Mononuclear cell (primary cell): ENCODE measurements around the gene NCKAP5. TPM values are rescaled to one million over a fixed set of nuclear protein-coding genes. Genes with fewer than 3 reads are reported as not detected.
"Not testable (repeated sequence)": the region's sequence is repeated elsewhere in the genome, so short reads cannot be mapped to it uniquely, and the experiment has no call there.

Source experiments
- H3K27me3 ChIP-seq: 2 replicates; pipeline ENCODE4 v1.6.0; 2011; ENCODE audit warnings: low read length, control low read depth; ENCODE audit not compliant: insufficient read depth
- H3K4me1 ChIP-seq: 2 replicates; pipeline ENCODE4 v1.5.1; 2011; ENCODE audit warnings: mild to moderate bottlenecking, low read length, control low read depth; ENCODE audit not compliant: insufficient read depth
- H3K4me3 ChIP-seq: 2 replicates; pipeline ENCODE4 v1.5.1; 2011; ENCODE audit warnings: mild to moderate bottlenecking, low read length, moderate library complexity
- H3K9me3 ChIP-seq: 2 replicates; pipeline ENCODE4 v1.5.1; 2011; ENCODE audit warnings: low read depth, mild to moderate bottlenecking, control low read depth, low read length
- total RNA-seq: library from RNA; depleted of rRNA; stranded (reverse); fragments of >200 nt; gene quantifications from one replicate; pipeline ENCODE4 v1.2.3, GENCODE V29; 2012

The NCKAP5 gene
- total RNA-seq, 1 donor = under 0.01 TPM

- no peak overlapping the region for H3K4me3 ChIP-seq
- H3K27me3 ChIP-seq = no peaks in the 10 kb centered on the region
- H3K4me1 ChIP-seq = no peaks in the 10 kb centered on the region
- no peaks in the 10 kb centered on the region for H3K9me3 ChIP-seq
Observed at GRCh38 chr2:133248264-133248663, 320.0 kb downstream of the NCKAP5 start.

- no peak overlapping the region for H3K4me3 ChIP-seq
- no peaks in the 10 kb centered on the region for H3K27me3 ChIP-seq
- H3K4me1 ChIP-seq = no peaks in the 10 kb centered on the region
- no peaks in the 10 kb centered on the region for H3K9me3 ChIP-seq
Observed at GRCh38 chr2:133247631-133248030, 320.6 kb downstream of the NCKAP5 start.

- H3K9me3 ChIP-seq = no peaks in the 10 kb centered on the region
- no peaks in the 10 kb centered on the region for H3K27me3 ChIP-seq
- H3K4me1 ChIP-seq = no peaks in the 10 kb centered on the region
- H3K4me3 ChIP-seq = no peak overlapping the region
Observed at GRCh38 chr2:133241224-133241571, 327.1 kb downstream of the NCKAP5 start.

- H3K4me3 ChIP-seq = no peak overlapping the region
- H3K4me1 ChIP-seq = no peaks in the 10 kb centered on the region
- H3K27me3 ChIP-seq = no peaks in the 10 kb centered on the region
- H3K9me3 ChIP-seq = no peaks in the 10 kb centered on the region
Observed at GRCh38 chr2:133240491-133241223, 327.6 kb downstream of the NCKAP5 start.

DNA sequence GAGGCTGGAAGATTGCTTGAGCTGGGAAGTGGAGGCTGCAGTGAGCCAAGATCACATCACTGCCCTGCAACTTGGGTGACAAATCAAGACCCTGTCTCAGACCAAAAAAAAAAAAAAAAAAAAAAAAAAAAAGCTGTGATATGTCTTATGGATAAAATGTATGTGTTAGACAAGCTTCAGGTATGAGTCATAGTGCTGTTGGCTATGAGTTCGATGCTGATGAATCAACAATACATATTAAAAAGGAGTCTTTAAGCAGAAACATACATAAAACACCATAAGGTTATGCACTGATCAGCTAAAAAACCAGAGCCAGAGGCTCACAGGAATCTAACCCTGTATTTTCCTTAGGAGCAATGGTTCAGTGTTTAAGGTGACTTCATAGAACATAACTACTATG is 332.3 kb downstream of the NCKAP5 start:
- no peaks in the 10 kb centered on the region for H3K27me3 ChIP-seq
- H3K4me3 ChIP-seq = no peak overlapping the region
- no peaks in the 10 kb centered on the region for H3K9me3 ChIP-seq
- no peaks in the 10 kb centered on the region for H3K4me1 ChIP-seq

- Histone ChIP-seq H3K27me3 (no peaks in the 10 kb centered on the region), H3K4me1 (no peaks in the 10 kb centered on the region), H3K4me3 (no peak overlapping the region), H3K9me3 (no peaks in the 10 kb centered on the region)
Observed at GRCh38 chr2:133232556-133232955, 335.7 kb downstream of the NCKAP5 start.

DNA sequence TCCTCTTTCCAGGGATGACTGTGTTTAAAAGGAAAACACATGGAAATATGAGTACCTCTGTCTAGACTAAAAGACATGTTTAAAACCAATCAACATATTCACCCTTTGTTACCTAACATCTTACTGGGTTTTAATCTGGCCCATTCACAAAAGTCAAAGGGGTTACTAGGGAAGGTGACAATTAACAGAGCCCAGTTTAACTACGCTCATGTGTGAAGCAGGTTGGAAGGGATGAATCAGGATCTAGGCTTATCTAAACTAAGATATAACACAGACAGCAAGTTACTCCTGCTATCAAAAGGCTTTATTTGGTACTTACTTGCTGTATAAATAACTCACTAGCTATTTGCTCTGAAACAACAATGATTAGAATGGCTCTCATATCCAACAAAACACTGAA is 337.0 kb downstream of the NCKAP5 start:
- Histone ChIP-seq H3K4me1 (no peaks in the 10 kb centered on the region), H3K27me3 (no peaks in the 10 kb centered on the region), H3K4me3 (no peak overlapping the region), H3K9me3 (no peaks in the 10 kb centered on the region)

DNA sequence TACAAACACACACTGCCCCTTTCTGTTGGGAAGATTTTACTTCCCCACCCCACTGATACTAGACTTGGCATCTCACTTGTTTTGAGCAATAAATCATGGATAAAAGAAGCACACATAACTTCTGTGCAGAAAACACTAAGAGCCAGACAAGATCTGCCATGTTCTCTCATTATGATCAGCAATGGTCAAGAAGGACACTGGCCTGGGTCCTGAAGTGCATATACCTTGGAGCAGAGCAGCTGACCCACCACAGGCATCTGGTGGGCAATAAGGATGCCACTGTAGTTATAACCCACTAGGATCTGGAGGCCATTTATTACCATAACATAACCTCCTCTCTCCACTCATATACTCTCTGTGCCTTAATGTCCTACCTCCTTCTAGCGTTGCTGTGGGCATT is 338.3 kb downstream of the NCKAP5 start:
- H3K4me3 ChIP-seq = no peak overlapping the region
- no peaks in the 10 kb centered on the region for H3K9me3 ChIP-seq
- H3K27me3 ChIP-seq = no peaks in the 10 kb centered on the region
- no peaks in the 10 kb centered on the region for H3K4me1 ChIP-seq

DNA sequence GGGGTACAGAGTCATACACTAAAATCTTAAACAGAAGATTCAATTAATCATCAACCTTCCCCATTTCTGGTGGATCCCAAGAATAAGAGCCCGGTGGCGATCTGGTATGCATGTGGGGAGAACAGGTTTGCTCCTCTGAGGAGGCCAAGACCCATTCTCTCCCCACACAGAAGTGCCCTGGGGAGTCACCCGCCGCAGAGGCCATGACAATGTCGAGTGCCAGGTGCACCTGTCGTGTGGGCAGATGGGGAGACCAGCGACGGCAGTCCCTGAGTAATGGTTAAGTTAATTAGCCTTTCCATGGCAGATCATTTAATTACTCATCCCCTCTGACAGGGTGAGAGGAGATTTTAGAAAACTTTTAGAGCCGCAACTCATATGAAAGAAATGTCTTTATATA is 345.0 kb downstream of the NCKAP5 start:
- Histone ChIP-seq H3K4me3 (no peak overlapping the region), H3K27me3 (no peaks in the 10 kb centered on the region), H3K9me3 (no peaks in the 10 kb centered on the region), H3K4me1 (no peaks in the 10 kb centered on the region)

GRCh38 chr2:133221398-133221797 is 346.9 kb downstream of the NCKAP5 start:
- Histone ChIP-seq H3K4me3 (no peak overlapping the region), H3K4me1 (no peaks in the 10 kb centered on the region), H3K27me3 (no peaks in the 10 kb centered on the region), H3K9me3 (no peaks in the 10 kb centered on the region)

DNA sequence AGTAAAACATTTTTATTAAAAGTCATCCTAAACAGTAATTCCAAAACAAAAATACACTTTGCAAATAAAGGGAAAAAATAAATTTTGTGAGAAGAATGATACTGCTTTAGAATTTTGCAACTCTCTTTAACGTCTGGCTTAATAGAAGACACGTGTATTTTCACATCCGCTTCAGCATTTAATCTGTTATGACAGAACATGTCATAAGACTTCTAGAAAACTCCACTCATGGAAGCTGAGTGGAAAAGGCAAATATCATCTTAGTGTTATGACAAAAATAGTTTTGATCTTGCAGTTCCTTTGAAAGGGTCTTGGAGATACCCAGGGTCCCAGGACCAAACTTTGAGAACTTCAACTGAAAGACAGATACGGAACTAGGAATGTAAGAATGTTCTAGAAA is 350.1 kb downstream of the NCKAP5 start:
- H3K4me3 ChIP-seq = no peak overlapping the region
- no peaks in the 10 kb centered on the region for H3K4me1 ChIP-seq
- H3K27me3 ChIP-seq = no peaks in the 10 kb centered on the region
- no peaks in the 10 kb centered on the region for H3K9me3 ChIP-seq

DNA sequence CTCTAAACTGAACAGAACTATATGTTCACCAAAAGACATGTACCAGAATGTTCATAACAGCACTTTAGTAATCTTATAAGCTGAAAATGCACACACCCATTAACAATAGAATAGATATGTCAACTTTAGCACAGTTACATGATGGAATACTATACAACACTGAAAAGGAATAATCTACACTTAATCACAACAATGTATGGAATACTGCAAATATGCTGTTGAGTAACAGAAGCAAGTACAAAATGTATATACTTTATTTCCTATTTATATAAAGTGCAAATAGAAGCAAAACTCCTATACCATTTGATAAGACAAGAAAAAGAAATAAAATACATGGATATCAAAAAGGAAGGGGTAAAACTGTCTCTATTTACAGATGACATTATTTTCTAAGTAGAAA is 352.8 kb downstream of the NCKAP5 start:
- no peaks in the 10 kb centered on the region for H3K27me3 ChIP-seq
- no peaks in the 10 kb centered on the region for H3K4me1 ChIP-seq
- H3K9me3 ChIP-seq = no peaks in the 10 kb centered on the region
- H3K4me3 ChIP-seq = no peak overlapping the region

DNA sequence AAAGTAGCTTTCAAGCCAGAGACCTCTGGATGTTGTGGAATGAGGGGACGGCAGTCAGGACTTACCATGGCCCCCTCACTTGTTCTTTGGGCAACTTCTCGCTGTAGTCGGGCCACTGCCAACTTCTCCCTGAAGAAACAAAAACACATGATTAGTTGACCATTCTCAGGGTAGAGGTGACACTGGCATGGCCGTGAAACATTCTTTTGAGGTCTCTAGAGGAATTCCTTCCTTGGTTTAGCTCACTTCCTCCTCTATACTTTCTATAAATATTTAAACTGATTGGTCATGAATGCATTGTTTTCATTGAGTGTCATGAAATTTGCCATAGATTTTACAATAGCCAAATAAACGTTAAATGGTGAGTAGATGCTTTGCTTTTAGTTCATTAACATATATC is 354.6 kb downstream of the NCKAP5 start:
- Histone ChIP-seq H3K4me3 (no peak overlapping the region), H3K4me1 (no peaks in the 10 kb centered on the region), H3K27me3 (no peaks in the 10 kb centered on the region), H3K9me3 (no peaks in the 10 kb centered on the region)

DNA sequence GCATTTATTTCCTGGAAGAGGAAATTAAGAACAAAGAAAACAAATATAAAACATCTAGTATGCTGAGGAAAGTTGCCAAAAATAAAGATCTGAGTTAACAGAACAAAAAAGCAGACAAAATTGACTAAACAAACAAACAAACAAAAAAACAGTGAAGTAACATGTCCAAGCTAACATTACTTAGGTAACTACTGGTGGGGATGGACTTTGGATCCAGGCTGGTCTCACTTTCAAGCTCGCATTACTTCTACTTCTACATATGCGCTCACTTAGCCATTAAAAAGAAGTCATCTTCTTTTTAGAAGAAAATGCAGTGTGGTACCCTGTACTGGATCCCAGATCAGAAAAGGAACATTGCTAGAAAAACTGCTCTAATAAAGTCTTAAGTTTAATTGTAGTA is 358.9 kb downstream of the NCKAP5 start:
- H3K4me1 ChIP-seq = no peaks in the 10 kb centered on the region
- no peaks in the 10 kb centered on the region for H3K9me3 ChIP-seq
- H3K27me3 ChIP-seq = no peaks in the 10 kb centered on the region
- no peak overlapping the region for H3K4me3 ChIP-seq

- H3K27me3 ChIP-seq, H3K9me3 ChIP-seq: not testable (repeated sequence)
Observed at GRCh38 chr2:133206666-133207065, 361.6 kb downstream of the NCKAP5 start.

GRCh38 chr2:133204421-133204820 is 363.8 kb downstream of the NCKAP5 start:
- Histone ChIP-seq H3K4me1 (no peaks in the 10 kb centered on the region), H3K27me3 (no peaks in the 10 kb centered on the region), H3K4me3 (no peak overlapping the region), H3K9me3 (peaks cover 6% of the 10 kb centered on the region)

More at GRCh38 chr2:133206666-133207065, 361.6 kb downstream of the NCKAP5 start:
- H3K4me1 ChIP-seq, H3K4me3 ChIP-seq: not testable (repeated sequence)
